WTC11 (cell line): ENCODE measurements around the gene LYRM9. TPM values are rescaled to one million over a fixed set of nuclear protein-coding genes. Genes with fewer than 3 reads are reported as not detected.

ENCODE experiments used
- ATAC-seq: fragments of 200-7000 bp; cut with Tn5 transposase; 2 replicates; pipeline ENCODE4 v1.10.0; 2021; ENCODE audit warnings: mild to moderate bottlenecking, moderate library complexity
- Bru-seq: library from RNA; stranded (reverse); fragments of 400-500 nt; gene quantifications from one replicate; lab custom pipeline; 2021; lab: Mats Ljungman, UMichigan
- CTCF ChIA-PET: fragments of 300-600 bp; sonication (Branson Sonifier 250); formaldehyde crosslinking; loops from one replicate; lab custom pipeline; 2021; ENCODE audit warnings: antibody characterized with exemption; lab: Charles Lee
- POLR2A ChIA-PET: fragments of 350-600 bp; sonication (Branson Sonifier 250); formaldehyde crosslinking; loops from one replicate; lab custom pipeline; 2021; ENCODE audit warnings: antibody characterized with exemption; lab: Charles Lee
- DNase-seq: peaks from one replicate; pipeline ENCODE4 v3.0.0; 2021; ENCODE audit warnings: low spot score
- H3K27ac Mint-ChIP-seq: 2 replicates; pipeline ENCODE4 v1.8.0; 2021; ENCODE audit warnings: mixed read lengths
- H3K27me3 Mint-ChIP-seq: 2 replicates; pipeline ENCODE4 v1.8.0; 2021; ENCODE audit warnings: low read depth, mild to moderate bottlenecking, moderate library complexity, mixed read lengths
- H3K36me3 Mint-ChIP-seq: 2 replicates; pipeline ENCODE4 v1.8.0; 2021; ENCODE audit warnings: mixed read lengths
- H3K4me1 Mint-ChIP-seq: 2 replicates; pipeline ENCODE4 v1.8.0; 2022; ENCODE audit warnings: mixed read lengths
- H3K4me3 Mint-ChIP-seq: 2 replicates; pipeline ENCODE4 v1.8.0; 2021; ENCODE audit warnings: mild to moderate bottlenecking, moderate library complexity, mixed read lengths
- H3K9me3 Mint-ChIP-seq: 2 replicates; pipeline ENCODE4 v1.8.0; 2021; ENCODE audit warnings: mixed read lengths
- ARID4B ChIP-seq: sonication (generic); formaldehyde crosslinking; IDR thresholded peaks from 2 replicates; pipeline ENCODE4 v1.8.0; 2023; ENCODE audit warnings: missing genetic modification reagents, mild to moderate bottlenecking, borderline replicate concordance
- ELF4 ChIP-seq: sonication (generic); formaldehyde crosslinking; IDR thresholded peaks from 2 replicates; pipeline ENCODE4 v1.8.1; 2022; ENCODE audit warnings: low read depth, mild to moderate bottlenecking, moderate library complexity, missing genetic modification reagents
- ETV6 ChIP-seq: sonication (generic); formaldehyde crosslinking; IDR thresholded peaks from 2 replicates; pipeline ENCODE4 v1.8.1; 2022; ENCODE audit warnings: mild to moderate bottlenecking, missing genetic modification reagents
- FOXJ3 ChIP-seq: sonication (generic); formaldehyde crosslinking; IDR thresholded peaks from 2 replicates; pipeline ENCODE4 v1.9.0; 2021; ENCODE audit warnings: missing genetic modification reagents, mild to moderate bottlenecking, borderline replicate concordance
- HMGA2 ChIP-seq: fragments of 250-450 bp; sonication (Bioruptor Pico); IDR thresholded peaks from 2 replicates; pipeline ENCODE4 v1.4.0; 2021; ENCODE audit warnings: mild to moderate bottlenecking, moderate library complexity
- OVOL2 ChIP-seq: fragments of 250-450 bp; sonication (Bioruptor Pico); IDR thresholded peaks from 2 replicates; pipeline ENCODE4 v1.9.0; 2021; ENCODE audit warnings: mild to moderate bottlenecking, borderline replicate concordance
- RELA ChIP-seq: sonication (generic); formaldehyde crosslinking; IDR thresholded peaks from 2 replicates; pipeline ENCODE4 v1.8.1; 2022; ENCODE audit warnings: missing genetic modification reagents, mild to moderate bottlenecking, borderline replicate concordance
- ZNF263 ChIP-seq: sonication (generic); formaldehyde crosslinking; IDR thresholded peaks from 2 replicates; pipeline ENCODE4 v1.8.1; 2022; ENCODE audit warnings: low read depth, mild to moderate bottlenecking, moderate library complexity, missing genetic modification reagents
- ZNF281 ChIP-seq: sonication (generic); formaldehyde crosslinking; IDR thresholded peaks from 2 replicates; pipeline ENCODE4 v1.8.0; 2023; ENCODE audit warnings: mild to moderate bottlenecking, missing genetic modification reagents
- ZNF416 ChIP-seq: fragments of 250-450 bp; sonication (Bioruptor Pico); IDR thresholded peaks from 2 replicates; pipeline ENCODE4 v1.9.0; 2021; ENCODE audit warnings: mild to moderate bottlenecking, inconsistent platforms
- long read RNA-seq, 3 experiments: library from RNA in 1 of 3; library from capped mRNA in 1 of 3; library from polyadenylated mRNA in 1 of 3; unstranded in 2 of 3; stranded (forward) in 1 of 3; transcript quantifications; one replicate each; pipeline ENCODE4 v2.0.0, GENCODE V29; 2021
- total RNA-seq: library from RNA; stranded (reverse); gene quantifications from 3 replicates; pipeline ENCODE4 v1.2.3, GENCODE V29; 2021
- TF ChIP-seq, protein P1 (sequence below): fragments of 250-450 bp; sonication (Bioruptor Pico); IDR thresholded peaks from 2 replicates; pipeline ENCODE4 v1.8.0; 2021; ENCODE audit warnings: mild to moderate bottlenecking
- TF ChIP-seq, protein P2 (sequence below): fragments of 250-450 bp; sonication (Bioruptor Pico); IDR thresholded peaks from 2 replicates; pipeline ENCODE4 v1.9.0; 2021; ENCODE audit warnings: mild to moderate bottlenecking
- TF ChIP-seq, protein P3 (sequence below): sonication (generic); formaldehyde crosslinking; IDR thresholded peaks from 2 replicates; pipeline ENCODE4 v1.8.0; 2022; ENCODE audit warnings: missing genetic modification reagents
- TF ChIP-seq, protein P4 (sequence below): fragments of 250-450 bp; sonication (Bioruptor Pico); IDR thresholded peaks from 2 replicates; pipeline ENCODE4 v1.9.0; 2021; ENCODE audit warnings: mild to moderate bottlenecking
- TF ChIP-seq, protein P5 (sequence below): sonication (generic); formaldehyde crosslinking; IDR thresholded peaks from 2 replicates; pipeline ENCODE4 v1.8.0; 2022; ENCODE audit warnings: mild to moderate bottlenecking, missing genetic modification reagents

LYRM9 gene
- total RNA-seq, result 3.6 to 4.1 TPM (median 3.8 TPM) in 3 replicates
- Bru-seq, nascent RNA, result percentile 52 among the genes with signal in this experiment
- long read RNA-seq, experiment 1, partial matches to known transcripts, result 0 of 4 reads
- long read RNA-seq, experiment 1, other reads (novel, unspliced or antisense), result 1 of 4 reads
- long read RNA-seq, experiment 2, partial matches to known transcripts, result 2 of 5 reads
- long read RNA-seq, experiment 2, other reads (novel, unspliced or antisense), result 2 of 5 reads
- long read RNA-seq, experiment 3, partial matches to known transcripts, result 1 of 5 reads
- long read RNA-seq, experiment 3, other reads (novel, unspliced or antisense), result 2 of 5 reads

DNA sequence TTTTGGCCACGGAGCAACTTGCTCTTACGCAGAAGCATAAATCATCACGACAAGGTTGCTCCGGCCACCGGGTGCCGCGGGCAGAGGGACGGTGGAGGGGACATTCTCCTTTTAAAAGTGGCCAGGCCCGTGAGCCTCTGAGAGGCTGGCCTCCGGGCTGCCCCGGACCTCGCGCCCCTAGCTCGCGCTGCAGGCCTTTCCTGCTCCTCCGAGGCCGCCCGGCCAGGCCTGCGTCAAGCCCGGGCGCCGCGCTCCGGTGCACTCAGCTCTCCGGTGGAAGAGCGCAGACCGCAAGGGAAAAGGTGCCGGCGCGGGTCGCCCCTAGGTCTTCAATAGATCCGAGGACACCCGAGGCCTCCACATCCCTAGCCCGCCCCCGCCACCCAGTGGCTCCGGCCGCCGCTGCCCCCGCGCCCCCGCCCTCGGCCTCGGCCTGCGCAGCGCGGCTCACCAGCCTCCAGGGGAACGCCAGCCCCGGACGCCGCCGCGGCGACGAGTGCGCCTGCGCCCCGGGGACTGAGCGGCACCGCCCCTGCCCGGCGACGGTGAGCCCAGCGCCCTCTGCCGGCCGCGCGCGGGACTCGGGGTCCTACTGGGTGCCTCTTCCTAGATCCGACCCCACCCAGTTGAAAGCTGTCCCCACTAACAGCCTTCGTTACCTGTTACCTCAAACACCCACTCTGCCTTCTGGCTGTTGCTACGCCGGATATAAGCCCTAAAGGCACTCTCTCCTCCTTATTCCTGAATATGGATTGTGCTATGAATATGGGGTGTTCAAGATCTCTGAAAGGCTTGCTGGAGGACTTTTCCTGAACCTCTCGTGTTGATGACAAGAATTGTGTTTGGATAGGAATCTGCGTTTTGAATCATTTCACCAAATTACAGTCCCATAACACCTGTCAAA is at the start of gene LYRM9:
LYRM9 (minus strand) TSS at position 500 of the 904 bp plus-strand sequence. CDS start 10,671 bp downstream, outside the sequence.
- ATAC-seq (peak; percentile 90), DNase-seq (peak; percentile 95)
- H3K27me3 Mint-ChIP-seq, result peaks cover 10% of the 10 kb centered on the region
- peak within 1 kb of the TSS; percentile 61 for H3K4me3 Mint-ChIP-seq
- CTCF ChIA-PET, result interaction anchor here (0.5 to 8.8 kb wide), 61 partner anchors 9 to 443 kb away, joined by 3 to 109 read pairs (median 4); partner anchors contain the start of genes IFT20, NLK, NOS2 and TNFAIP1
- no peaks in the 10 kb centered on the region for H3K9me3 Mint-ChIP-seq
- H3K27ac Mint-ChIP-seq, result peak within 1 kb of the TSS; percentile 6; the same call in 1 of the 2 replicates
- no peaks in the 10 kb centered on the region for H3K36me3 Mint-ChIP-seq
- POLR2A ChIA-PET, result interaction anchor here (0.6 to 1.1 kb wide), 3 partner anchors 8 to 155 kb away, joined by 3 to 4 read pairs (median 3); no protein-coding TSS in a partner anchor
- H3K4me1 Mint-ChIP-seq, result peaks cover 74% of the 10 kb centered on the region
- no peak for TF ChIP-seq ELF4 (CRISPR knock-in tag)
- TF ChIP-seq, protein P1, sequence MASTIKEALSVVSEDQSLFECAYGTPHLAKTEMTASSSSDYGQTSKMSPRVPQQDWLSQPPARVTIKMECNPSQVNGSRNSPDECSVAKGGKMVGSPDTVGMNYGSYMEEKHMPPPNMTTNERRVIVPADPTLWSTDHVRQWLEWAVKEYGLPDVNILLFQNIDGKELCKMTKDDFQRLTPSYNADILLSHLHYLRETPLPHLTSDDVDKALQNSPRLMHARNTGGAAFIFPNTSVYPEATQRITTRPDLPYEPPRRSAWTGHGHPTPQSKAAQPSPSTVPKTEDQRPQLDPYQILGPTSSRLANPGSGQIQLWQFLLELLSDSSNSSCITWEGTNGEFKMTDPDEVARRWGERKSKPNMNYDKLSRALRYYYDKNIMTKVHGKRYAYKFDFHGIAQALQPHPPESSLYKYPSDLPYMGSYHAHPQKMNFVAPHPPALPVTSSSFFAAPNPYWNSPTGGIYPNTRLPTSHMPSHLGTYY (CRISPR knock-in tag), result no peak
- TF ChIP-seq, protein P2, sequence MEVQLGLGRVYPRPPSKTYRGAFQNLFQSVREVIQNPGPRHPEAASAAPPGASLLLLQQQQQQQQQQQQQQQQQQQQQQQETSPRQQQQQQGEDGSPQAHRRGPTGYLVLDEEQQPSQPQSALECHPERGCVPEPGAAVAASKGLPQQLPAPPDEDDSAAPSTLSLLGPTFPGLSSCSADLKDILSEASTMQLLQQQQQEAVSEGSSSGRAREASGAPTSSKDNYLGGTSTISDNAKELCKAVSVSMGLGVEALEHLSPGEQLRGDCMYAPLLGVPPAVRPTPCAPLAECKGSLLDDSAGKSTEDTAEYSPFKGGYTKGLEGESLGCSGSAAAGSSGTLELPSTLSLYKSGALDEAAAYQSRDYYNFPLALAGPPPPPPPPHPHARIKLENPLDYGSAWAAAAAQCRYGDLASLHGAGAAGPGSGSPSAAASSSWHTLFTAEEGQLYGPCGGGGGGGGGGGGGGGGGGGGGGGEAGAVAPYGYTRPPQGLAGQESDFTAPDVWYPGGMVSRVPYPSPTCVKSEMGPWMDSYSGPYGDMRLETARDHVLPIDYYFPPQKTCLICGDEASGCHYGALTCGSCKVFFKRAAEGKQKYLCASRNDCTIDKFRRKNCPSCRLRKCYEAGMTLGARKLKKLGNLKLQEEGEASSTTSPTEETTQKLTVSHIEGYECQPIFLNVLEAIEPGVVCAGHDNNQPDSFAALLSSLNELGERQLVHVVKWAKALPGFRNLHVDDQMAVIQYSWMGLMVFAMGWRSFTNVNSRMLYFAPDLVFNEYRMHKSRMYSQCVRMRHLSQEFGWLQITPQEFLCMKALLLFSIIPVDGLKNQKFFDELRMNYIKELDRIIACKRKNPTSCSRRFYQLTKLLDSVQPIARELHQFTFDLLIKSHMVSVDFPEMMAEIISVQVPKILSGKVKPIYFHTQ (CRISPR knock-in tag), result no peak
- TF ChIP-seq FOXJ3 (CRISPR knock-in tag), result no peak
- TF ChIP-seq HMGA2, result no peak
- TF ChIP-seq ZNF416 (CRISPR knock-in tag), result no peak
- TF ChIP-seq, protein P3, sequence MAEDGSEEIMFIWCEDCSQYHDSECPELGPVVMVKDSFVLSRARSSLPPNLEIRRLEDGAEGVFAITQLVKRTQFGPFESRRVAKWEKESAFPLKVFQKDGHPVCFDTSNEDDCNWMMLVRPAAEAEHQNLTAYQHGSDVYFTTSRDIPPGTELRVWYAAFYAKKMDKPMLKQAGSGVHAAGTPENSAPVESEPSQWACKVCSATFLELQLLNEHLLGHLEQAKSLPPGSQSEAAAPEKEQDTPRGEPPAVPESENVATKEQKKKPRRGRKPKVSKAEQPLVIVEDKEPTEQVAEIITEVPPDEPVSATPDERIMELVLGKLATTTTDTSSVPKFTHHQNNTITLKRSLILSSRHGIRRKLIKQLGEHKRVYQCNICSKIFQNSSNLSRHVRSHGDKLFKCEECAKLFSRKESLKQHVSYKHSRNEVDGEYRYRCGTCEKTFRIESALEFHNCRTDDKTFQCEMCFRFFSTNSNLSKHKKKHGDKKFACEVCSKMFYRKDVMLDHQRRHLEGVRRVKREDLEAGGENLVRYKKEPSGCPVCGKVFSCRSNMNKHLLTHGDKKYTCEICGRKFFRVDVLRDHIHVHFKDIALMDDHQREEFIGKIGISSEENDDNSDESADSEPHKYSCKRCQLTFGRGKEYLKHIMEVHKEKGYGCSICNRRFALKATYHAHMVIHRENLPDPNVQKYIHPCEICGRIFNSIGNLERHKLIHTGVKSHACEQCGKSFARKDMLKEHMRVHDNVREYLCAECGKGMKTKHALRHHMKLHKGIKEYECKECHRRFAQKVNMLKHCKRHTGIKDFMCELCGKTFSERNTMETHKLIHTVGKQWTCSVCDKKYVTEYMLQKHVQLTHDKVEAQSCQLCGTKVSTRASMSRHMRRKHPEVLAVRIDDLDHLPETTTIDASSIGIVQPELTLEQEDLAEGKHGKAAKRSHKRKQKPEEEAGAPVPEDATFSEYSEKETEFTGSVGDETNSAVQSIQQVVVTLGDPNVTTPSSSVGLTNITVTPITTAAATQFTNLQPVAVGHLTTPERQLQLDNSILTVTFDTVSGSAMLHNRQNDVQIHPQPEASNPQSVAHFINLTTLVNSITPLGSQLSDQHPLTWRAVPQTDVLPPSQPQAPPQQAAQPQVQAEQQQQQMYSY (CRISPR knock-in tag), result no peak
- TF ChIP-seq ZNF281 (CRISPR knock-in tag), result no peak
- peak; percentile 66; the same call in 1 of the 2 replicates for TF ChIP-seq ETV6
- no peak for TF ChIP-seq ZNF263 (CRISPR knock-in tag)
- TF ChIP-seq, protein P4, sequence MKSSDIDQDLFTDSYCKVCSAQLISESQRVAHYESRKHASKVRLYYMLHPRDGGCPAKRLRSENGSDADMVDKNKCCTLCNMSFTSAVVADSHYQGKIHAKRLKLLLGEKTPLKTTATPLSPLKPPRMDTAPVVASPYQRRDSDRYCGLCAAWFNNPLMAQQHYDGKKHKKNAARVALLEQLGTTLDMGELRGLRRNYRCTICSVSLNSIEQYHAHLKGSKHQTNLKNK, result no peak
- no peak for TF ChIP-seq OVOL2 (CRISPR knock-in tag)
- TF ChIP-seq, protein P5, sequence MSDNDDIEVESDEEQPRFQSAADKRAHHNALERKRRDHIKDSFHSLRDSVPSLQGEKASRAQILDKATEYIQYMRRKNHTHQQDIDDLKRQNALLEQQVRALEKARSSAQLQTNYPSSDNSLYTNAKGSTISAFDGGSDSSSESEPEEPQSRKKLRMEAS, result no peak; the same call in 1 of the 2 replicates
- TF ChIP-seq ARID4B (CRISPR knock-in tag), result no peak
- TF ChIP-seq RELA (CRISPR knock-in tag), result no peak
